GM19467 (cell line): ENCODE measurements around the gene TTC39A.
"Not testable (repeated sequence)": the region's sequence is repeated elsewhere in the genome, so short reads cannot be mapped to it uniquely, and the experiment has no call there.

Experiments
- ATAC-seq: cut with Tn5 transposase; IDR thresholded peaks from one replicate; pipeline ENCODE4 v1.9.1; 2021; ENCODE audit warnings: mild to moderate bottlenecking, moderate library complexity; ENCODE audit not compliant: unreplicated experiment

TTC39A gene

DNA sequence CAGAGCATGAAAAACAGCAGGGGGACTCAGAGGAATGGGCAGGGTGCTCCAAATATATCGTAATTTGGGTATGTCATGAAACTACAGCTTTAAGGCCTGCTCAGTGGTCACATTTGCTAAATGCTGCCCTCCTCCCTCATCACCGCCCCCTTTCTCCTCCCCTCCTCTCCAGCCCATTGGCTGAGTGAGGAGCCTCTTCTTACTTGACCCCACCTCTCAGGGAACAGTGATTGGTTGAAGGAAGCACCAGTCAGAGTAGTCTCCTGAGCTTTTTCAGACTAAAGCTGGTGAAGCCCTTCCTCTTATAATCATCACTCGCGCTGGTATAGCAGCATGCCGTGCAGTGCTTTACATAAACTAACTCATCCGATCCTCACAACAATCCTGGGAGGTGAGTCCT, 10.0 kb upstream of the TTC39A start:
- no peak for ATAC-seq

DNA sequence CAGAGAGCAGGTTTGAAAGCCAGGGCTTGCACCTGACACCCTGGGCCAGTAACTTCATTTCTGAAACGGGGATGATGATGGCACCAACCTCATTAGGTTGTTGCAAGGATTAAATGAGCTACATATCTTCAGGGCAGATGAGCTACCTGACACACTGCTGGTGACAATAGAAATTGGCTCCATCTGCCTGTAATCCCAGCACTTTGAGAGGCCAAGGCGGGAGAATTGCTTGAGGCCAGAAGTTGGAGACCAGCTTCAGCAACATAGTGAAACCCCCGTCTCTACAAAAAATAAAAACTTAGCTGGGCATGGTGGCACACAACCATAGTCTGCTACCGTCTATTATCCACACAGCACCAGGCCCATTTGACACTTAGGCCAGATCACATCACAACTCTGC, 6.3 kb upstream of the TTC39A start:
- ATAC-seq = no peak

GRCh38 chr1:51336004-51336403, 5.6 kb upstream of the TTC39A start:
- no peak for ATAC-seq

DNA sequence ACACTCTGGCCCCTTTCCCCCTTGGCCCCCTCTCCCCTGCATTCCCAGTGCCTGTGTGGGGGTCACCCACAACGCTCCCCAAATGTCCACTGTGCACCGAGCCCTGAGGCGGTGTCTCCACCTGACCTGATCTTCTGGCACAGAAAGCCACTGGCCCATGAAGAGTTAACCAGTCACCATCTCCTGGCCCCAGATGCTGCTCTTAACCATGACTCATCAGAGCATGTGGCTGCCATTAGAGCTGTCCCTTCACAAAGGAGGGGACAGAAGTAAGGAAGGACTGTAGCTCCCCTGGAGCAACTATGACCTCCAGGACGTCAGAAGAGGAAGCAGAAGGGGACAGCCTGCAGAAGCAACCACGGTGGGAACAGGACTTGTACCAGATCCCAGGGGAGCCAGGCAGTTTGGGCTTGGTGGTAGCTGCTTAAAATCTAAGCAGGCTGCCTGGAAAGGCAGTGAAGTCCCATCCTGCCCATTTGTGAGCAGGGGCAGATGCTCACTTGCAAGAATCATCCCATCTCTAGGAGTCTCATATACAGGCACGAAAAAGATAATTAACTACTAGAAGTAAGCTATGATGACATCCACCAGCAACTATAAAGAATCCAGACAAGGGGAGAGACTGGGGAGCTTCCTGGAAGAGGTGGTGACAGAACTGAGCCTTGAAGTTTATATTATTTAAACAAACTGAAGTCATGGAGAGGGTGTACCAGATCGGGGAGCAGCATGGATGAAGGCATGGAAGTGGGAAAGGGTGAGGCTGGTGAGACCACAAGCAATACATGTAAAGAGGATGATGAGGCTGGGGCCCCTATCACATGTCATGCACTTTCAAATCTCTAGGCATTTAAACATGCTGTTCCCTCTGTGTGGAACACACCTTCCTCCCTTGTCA, 1.1 kb upstream of the TTC39A start:
- no peak for ATAC-seq

DNA sequence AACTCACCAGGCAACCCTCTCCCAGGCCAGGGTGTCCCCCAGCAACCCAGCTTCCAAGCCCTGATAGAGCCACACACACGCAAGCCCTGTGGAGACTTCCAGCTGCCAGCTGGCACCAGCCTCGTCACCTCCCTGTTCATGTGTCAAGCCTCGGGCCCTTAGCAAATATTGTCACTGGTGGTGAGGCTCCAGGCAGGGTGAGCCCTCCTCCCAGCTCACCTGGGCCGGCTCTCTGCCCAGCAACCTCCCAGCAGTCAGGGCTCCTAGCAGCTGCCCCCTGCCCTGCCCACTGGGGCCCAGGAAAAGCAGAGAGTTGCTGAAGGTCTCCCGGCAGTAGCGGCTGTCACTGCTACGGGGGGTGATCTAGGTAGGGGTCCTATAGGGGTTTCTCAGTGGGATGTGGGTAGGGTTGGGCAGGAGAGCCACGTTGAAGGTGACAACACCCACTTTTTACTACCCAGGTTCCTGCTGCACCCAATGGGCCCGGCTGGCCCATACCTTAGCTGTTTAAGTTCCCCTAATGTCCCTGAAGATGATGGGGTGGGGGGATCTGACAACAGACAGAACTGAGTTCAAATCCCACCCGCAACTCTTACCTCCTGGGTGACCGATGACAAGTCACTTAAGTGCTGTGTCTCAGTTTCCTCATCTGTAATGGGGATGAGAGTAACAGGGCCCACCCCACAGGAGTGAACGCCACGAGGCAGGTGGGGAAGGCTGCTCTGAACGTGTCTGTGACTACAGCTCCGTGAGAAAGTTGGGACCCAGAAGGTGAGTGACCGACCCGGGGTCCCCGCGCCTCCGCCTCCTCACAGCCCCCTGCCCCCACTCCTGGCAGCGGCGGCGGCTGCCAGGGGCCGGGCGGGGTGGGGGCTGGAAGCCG, 678 bp downstream of the TTC39A start:
- no peak for ATAC-seq

GRCh38 chr1:51328926-51329325, 1.4 kb downstream of the TTC39A start:
- ATAC-seq = no peak

GRCh38 chr1:51328279-51328678, 2.1 kb downstream of the TTC39A start:
- ATAC-seq = no peak

DNA sequence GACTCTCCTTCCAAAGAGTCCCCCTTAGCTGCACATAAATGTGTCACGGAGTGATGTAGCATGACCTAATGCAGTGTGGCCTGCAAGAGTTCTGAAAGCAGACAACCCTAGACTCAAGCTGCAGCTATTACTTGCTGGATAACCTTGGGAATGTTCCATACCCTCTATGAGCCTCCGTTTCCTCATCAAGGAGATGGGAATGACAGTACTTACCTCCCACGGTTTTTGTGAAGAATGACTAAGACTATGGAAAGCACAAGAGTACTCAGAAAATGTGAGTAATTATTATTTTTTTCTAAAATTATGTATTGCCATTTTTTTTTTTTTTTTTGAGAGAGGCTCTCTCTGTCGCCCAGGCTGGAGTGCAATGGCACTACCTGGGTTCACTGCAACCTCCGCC, 3.0 kb downstream of the TTC39A start:
- no peak for ATAC-seq

DNA sequence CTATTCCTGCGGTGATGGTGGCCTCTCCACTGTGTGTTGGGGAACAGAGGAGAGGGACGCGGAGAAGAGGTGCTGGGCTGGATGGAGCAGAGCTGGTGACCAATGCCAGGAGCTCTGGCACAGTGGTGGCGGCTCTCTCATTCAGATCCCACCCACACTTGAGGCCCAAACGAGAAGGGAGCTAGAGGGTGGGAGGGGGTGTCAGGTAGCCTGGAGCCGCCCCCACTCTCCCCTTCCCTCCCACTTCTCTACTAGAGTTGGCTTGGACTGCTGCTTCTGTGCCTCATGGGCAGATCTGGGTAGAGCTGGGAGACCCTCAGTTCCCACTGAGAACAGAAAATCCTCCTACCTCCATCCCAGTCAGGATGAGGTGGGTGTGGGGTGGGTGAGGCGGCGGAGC, 3.5 kb downstream of the TTC39A start:
- no peak for ATAC-seq

GRCh38 chr1:51325878-51326755, 4.2 kb downstream of the TTC39A start:
- ATAC-seq = no peak

GRCh38 chr1:51325391-51325790, 5.0 kb downstream of the TTC39A start:
- ATAC-seq = no peak

DNA sequence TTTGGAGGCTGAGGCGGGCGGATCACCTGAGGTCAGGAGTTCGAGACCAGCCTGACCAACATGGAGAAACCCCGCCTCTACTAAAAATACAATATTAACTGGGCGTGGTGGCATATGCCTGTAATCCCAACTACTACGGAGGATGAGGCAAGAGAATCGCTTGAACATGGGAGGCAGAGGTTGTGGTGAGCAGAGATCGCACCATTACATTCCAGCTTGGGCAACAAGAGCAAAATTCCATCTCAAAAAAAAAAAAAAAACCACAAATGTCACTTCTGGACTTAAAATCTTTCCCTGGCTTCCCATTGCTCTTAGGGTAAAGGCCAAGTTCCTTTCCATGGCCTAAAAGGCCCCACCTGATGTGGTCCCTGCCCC, 5.4 kb downstream of the TTC39A start:
- not testable (repeated sequence) for ATAC-seq

DNA sequence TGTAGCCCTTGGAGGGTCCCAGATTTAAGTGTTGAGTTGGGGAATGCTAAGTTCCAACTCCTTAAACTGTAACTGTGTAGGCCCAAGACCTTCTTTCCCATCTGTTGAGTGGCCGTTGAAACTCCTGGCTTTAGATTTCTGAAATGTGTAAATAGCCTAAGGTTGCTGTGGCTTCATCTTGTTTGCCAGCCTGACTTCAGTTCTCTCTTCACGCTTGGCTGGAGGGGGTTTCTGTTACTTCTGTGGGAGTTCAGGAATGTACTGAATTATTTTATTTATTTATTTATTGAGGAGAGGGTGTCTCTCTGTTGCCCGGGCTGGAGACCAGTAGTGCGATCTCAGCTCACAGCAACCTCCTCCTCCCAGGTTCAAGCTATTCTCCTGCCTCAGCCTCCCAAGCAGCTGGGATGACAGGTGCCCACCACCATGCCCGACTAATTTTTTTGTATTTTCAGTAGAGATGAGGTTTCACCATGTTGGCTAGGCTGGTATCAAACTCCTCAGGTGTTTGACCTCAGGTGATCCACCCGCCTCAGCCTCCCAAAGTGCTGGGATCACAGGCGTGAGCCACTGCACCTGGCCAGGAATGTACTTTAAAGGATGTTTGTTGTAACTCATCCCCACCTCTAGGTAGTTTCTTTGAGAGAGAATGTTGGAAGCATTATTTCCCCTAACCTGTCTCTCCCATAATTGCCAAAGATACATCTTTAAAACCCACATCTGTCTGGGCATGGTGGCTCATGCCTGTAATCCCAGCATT, 5.9 kb downstream of the TTC39A start:
- ATAC-seq = no peak

DNA sequence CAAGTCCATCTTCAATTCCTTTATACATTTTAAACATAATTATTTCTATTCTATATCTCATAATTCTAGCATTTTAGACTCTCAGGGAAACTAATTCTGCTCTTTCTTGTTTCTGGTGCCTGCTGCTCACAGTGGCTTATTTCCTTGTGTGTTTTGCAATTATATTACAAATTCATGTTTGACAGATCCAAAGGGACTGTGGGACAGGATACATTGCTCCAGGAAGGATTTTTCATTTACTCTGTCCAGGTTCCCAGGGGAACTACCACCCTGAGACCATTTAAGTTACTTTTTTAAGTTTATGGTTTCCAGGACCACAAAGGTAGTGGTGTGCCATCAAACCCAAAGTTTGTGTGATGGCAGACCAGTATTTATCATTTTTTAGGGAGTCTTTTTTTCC, 6.6 kb downstream of the TTC39A start:
- no peak for ATAC-seq

DNA sequence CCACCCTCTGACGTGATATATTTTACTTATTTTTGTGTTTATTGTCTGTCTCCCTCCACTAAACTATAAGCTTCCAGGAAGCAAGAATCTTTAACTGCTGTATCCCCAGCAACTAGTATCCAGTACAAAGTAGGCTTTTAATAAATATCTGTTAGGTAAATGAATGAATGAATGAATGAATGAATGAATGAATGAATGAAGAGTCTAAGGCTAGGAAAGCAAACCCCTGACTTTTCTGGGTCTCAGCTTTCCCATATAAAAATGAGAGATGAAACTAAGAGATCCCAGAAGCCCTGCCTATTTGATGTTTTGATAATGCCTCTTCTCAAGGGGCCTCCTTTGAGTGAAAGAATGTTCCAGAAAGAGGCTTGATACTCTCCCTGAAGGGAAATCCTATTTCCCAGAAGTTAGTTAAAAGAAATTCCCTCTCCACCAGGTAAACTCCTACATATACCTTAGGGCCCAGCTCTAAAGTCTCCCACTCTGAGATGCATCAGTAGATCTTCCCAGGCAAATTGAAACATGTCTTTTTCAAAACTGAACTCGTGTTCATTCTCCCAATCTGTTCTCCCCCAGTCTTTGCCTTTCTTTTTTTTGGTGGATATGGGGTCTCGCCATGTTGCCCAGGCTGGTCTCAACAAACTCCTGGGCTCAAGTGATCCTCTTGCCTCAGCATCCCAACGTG, 7.8 kb downstream of the TTC39A start:
- no peak for ATAC-seq

DNA sequence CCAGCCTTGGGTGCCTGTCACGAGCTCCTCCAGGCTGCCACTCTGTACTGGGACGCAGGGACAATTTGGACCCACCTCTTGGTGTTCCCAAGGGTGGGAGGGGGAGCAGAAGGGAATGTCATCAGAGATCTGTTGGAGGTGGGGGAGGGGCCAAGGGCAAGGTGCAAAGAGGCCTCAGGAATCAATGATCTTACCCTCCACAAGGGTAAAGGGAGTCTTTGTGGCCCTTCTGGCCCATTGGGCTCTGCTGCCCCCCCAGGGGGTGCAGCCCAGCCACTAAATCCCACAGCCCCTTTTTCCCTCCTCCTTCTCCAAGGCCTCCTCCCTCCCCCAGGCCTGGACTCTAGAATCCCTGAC, 8.5 kb downstream of the TTC39A start:
- ATAC-seq = no peak

DNA sequence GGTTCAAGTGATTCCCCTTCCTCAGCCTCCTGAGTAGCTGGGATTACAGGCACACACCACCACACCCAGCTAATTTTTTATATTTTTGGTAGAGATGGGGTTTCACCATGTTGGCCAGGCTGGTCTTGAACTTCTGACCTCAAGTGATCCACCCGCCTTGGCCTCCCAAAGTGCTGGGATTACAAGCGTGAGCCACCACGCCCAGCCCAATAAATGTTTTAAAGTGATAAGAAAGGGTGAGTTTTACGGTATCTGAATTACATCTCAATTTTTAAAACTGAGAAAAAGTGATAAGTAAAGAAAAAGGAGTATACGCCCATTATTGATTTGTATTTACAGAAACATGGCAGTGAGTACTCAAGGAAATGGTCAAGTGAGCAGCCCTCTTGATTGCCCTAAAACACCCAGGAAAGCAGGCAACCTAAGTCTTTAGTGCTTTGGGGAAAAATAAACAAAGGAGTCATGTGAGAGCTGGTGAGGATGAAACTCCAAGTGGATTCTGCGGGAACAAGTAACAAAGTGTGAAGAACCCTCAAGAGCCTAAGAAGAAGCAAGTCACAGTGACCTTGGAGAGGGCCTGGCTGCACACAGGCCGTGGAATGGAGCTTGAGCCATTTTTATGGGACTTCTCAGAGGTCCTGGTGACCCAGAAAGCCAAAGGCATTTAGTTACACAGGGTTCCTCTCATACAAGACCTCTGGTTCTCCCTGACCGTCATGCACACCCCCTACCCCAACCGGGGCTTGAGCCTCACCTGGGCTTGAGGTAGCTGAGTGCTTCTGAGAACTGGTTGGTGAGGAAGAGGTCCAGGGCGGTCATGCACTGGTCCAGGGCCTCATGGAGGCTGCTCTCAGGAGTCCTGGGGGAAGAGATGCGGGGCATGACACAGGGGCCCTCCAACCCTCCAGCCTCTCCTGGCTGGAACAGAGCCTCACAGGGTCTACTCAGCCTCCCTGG, 9.1 kb downstream of the TTC39A start:
- no peak for ATAC-seq

DNA sequence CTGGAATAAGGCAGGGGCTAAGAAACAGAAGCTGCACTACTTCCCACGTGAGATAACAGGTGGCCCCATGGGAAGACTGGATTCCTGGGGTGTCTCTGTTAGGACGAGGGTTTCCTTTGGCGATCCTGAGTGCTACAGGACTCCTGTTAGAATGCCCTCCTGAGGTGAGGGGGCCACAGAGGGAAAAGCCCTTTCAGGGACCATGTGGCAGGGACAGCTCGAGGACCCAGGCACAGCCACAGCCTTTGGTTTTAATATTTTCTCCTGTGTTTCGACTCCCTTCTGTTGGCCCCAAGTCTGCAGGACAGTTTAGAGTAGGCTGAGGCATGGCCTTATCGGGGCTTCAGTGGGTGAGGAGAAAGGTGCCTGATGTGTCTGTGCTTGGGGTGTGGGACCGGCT, 12.6 kb downstream of the TTC39A start:
- no peak for ATAC-seq

GRCh38 chr1:51316846-51317120, 13.6 kb downstream of the TTC39A start:
- no peak for ATAC-seq
